K562 (cell line): Measurements from ENCODE around the gene CALU. TPM values are rescaled to one million over a fixed set of nuclear protein-coding genes. Genes with fewer than 3 reads are reported as not detected.

Source experiments
- CBFA2T3 ChIP-seq: fragments of 450-650 bp; IDR thresholded peaks from 2 replicates; pipeline ENCODE4 v1.6.1; 2017
- CCAR2 ChIP-seq: fragments of 200-400 bp; formaldehyde crosslinking; IDR thresholded peaks from 2 replicates; pipeline ENCODE4 v1.6.1; 2017; ENCODE audit warnings: mild to moderate bottlenecking, low read depth, low read length
- CHD4 ChIP-seq: fragments of 200-600 bp; sonication (generic); IDR thresholded peaks from 3 replicates; pipeline ENCODE4 v1.6.1; 2012; ENCODE audit warnings: low read depth, mild to moderate bottlenecking, mixed read lengths, low read length, inconsistent platforms; ENCODE audit not compliant: insufficient read depth, insufficient replicate concordance, poor library complexity, severe bottlenecking
- DPF2 ChIP-seq: fragments of 450-650 bp; IDR thresholded peaks from 2 replicates; pipeline ENCODE4 v1.6.1; 2016
- ESRRB ChIP-seq: fragments of 250-450 bp; sonication (Bioruptor Pico); IDR thresholded peaks from 2 replicates; pipeline ENCODE4 v1.5.0; 2020; ENCODE audit warnings: mild to moderate bottlenecking, moderate library complexity, borderline replicate concordance
- FOXA1 ChIP-seq: fragments of 450-650 bp; IDR thresholded peaks from 2 replicates; pipeline ENCODE4 v1.6.1; 2016; ENCODE audit warnings: mild to moderate bottlenecking, borderline replicate concordance
- GABPB2 ChIP-seq: fragments of 250-450 bp; sonication (Bioruptor Pico); conservative IDR thresholded peaks from 2 replicates; pipeline ENCODE4 v1.5.1; 2021; ENCODE audit warnings: mild to moderate bottlenecking
- HSF4 ChIP-seq: fragments of 250-450 bp; sonication (Bioruptor Pico); IDR thresholded peaks from 2 replicates; pipeline ENCODE4 v2.1.2; 2022; ENCODE audit warnings: mild to moderate bottlenecking, moderate library complexity, borderline replicate concordance
- NFATC3 ChIP-seq: fragments of 450-650 bp; IDR thresholded peaks from 2 replicates; pipeline ENCODE4 v1.6.1; 2017; ENCODE audit warnings: mild to moderate bottlenecking
- RFX1 ChIP-seq: fragments of 450-650 bp; IDR thresholded peaks from 2 replicates; pipeline ENCODE4 v1.6.1; 2016; ENCODE audit warnings: mild to moderate bottlenecking, moderate library complexity
- TARDBP ChIP-seq: fragments of 450-650 bp; IDR thresholded peaks from 2 replicates; pipeline ENCODE4 v1.6.1; 2016
- ZFX ChIP-seq: sonication (generic); formaldehyde crosslinking; IDR thresholded peaks from 2 replicates; pipeline ENCODE4 v1.8.0; 2022; ENCODE audit warnings: mild to moderate bottlenecking, missing genetic modification reagents, moderate library complexity
- ZNF174 ChIP-seq: fragments of 250-450 bp; sonication (Bioruptor Pico); IDR thresholded peaks from 2 replicates; pipeline ENCODE4 v1.4.0; 2020; ENCODE audit warnings: mild to moderate bottlenecking
- ZNF507 ChIP-seq: conservative IDR thresholded peaks from 2 replicates; pipeline ENCODE4 v1.6.1; 2017; ENCODE audit warnings: missing genetic modification characterization, missing compliant biosample characterization
- ZNF695 ChIP-seq: fragments of 450-650 bp; formaldehyde crosslinking; IDR thresholded peaks from 2 replicates; pipeline ENCODE4 v1.4.0; 2020; ENCODE audit warnings: mild to moderate bottlenecking, moderate library complexity
- ZNF75A ChIP-seq: fragments of 450-650 bp; formaldehyde crosslinking; IDR thresholded peaks from 2 replicates; pipeline ENCODE4 v1.4.0; 2020; ENCODE audit warnings: mild to moderate bottlenecking
- ZNF76 ChIP-seq: fragments of 250-450 bp; sonication (Bioruptor Pico); IDR thresholded peaks from 2 replicates; pipeline ENCODE4 v1.4.0; 2020; ENCODE audit warnings: mild to moderate bottlenecking, moderate library complexity, borderline replicate concordance
- polyA plus RNA-seq, 8 experiments: library from polyadenylated mRNA; depleted of rRNA in 4 of 8; stranded (reverse) in 5 of 8; unstranded in 3 of 8; fragments of >200 nt; fragmentation: Nextera tagmentation in 2 of 8; fragmentation: Illumina TruSeq in 1 of 8; extraction: Ambion mirVana in 2 of 8; extraction: Trizol in 1 of 8; gene quantifications; 2 replicates each; pipeline versions ENCODE4 v1.2.1 to v1.2.3, GENCODE V29; 2011 to 2014; ENCODE audit warnings: inconsistent platforms in 1 of 8, missing spikeins in 1 of 8
- total RNA-seq, 7 experiments: library from RNA; depleted of rRNA in 6 of 7; stranded (reverse); fragments of >200 nt in 6 of 7; fragmentation: Illumina TruSeq in 2 of 7; extraction: Trizol in 2 of 7; gene quantifications; 2 replicates each; pipeline versions ENCODE4 v1.2.1 to v1.2.3, GENCODE V29; 2011 to 2021; ENCODE audit warnings: low replicate concordance in 1 of 7
- TF ChIP-seq, protein P1 (sequence below): fragments of 250-450 bp; sonication (Bioruptor Pico); IDR thresholded peaks from 2 replicates; pipeline ENCODE4 v1.4.0; 2020; ENCODE audit warnings: borderline replicate concordance
- TF ChIP-seq, protein P2 (sequence below): fragments of 250-450 bp; sonication (Bioruptor Pico); IDR thresholded peaks from 2 replicates; pipeline ENCODE4 v1.4.0; 2020; ENCODE audit warnings: mild to moderate bottlenecking, moderate library complexity
- TF ChIP-seq, protein P3 (sequence below): IDR thresholded peaks from 3 replicates; pipeline ENCODE4 v1.6.1; 2011; ENCODE audit warnings: borderline replicate concordance, mild to moderate bottlenecking; ENCODE audit not compliant: insufficient read length, insufficient read depth
- TF ChIP-seq, protein P4 (sequence below): fragments of 200-800 bp; sonication (Bioruptor generic); IDR thresholded peaks from 2 replicates; pipeline ENCODE4 v1.6.1; 2017; ENCODE audit warnings: missing genetic modification characterization, missing compliant biosample characterization

CALU gene
- total and polyA plus RNA-seq, 9 of the 15 experiments (the other 6 are each of a cell fraction or from before 2014, with no cell fraction given) = 166 to 286 (median 215) TPM

DNA sequence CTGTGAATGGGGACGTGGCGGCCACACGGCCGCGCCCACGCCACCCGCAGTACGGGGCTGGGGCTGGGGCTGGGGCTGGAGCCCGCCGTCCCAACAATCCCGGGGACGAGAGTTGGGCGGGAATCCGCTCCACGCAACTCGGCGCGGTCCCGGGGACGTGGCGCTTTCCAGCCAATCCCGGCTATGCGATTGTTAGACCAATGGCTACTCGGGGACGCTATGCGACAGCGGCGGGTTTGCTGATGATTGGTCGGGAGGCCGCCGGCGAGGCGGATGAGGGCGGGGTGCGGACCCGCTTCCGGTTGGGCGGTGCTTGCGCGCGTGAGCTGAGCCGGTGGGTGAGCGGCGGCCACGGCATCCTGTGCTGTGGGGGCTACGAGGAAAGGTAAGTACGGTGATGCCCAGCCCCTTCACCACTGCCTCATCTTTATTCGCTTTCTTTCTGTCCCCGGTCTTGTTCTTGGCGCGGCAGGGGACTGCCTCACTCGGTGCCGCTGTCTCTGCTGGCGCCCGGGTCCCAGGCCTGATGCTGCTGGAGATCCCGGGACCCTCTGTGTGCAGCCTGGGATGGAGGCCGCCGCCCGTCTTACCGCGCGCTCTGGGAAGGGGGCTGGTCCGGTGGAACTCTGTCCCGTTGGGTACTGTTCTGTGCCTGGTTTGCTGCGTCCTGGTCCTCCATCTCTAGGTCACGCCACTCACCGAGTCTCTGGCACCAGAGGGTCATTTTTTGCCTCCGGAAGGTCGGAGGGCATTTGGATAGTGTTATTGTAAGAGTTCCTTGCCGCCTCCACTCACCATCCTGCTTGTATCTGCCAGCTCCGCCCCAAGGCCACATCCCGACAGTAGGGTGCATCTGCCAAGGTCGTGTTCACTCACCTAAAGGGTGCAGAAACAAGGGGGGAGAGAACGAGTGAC, at the start of gene CALU (continued):
- TF ChIP-seq, protein P1, sequence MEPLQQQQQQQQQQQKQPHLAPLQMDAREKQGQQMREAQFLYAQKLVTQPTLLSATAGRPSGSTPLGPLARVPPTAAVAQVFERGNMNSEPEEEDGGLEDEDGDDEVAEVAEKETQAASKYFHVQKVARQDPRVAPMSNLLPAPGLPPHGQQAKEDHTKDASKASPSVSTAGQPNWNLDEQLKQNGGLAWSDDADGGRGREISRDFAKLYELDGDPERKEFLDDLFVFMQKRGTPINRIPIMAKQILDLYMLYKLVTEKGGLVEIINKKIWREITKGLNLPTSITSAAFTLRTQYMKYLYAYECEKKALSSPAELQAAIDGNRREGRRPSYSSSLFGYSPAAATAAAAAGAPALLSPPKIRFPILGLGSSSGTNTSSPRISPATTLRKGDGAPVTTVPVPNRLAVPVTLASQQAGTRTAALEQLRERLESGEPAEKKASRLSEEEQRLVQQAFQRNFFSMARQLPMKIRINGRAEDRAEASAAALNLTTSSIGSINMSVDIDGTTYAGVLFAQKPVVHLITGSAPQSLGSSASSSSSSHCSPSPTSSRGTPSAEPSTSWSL = no peak
- TF ChIP-seq DPF2 = peak; percentile 68
- TF ChIP-seq, protein P2, sequence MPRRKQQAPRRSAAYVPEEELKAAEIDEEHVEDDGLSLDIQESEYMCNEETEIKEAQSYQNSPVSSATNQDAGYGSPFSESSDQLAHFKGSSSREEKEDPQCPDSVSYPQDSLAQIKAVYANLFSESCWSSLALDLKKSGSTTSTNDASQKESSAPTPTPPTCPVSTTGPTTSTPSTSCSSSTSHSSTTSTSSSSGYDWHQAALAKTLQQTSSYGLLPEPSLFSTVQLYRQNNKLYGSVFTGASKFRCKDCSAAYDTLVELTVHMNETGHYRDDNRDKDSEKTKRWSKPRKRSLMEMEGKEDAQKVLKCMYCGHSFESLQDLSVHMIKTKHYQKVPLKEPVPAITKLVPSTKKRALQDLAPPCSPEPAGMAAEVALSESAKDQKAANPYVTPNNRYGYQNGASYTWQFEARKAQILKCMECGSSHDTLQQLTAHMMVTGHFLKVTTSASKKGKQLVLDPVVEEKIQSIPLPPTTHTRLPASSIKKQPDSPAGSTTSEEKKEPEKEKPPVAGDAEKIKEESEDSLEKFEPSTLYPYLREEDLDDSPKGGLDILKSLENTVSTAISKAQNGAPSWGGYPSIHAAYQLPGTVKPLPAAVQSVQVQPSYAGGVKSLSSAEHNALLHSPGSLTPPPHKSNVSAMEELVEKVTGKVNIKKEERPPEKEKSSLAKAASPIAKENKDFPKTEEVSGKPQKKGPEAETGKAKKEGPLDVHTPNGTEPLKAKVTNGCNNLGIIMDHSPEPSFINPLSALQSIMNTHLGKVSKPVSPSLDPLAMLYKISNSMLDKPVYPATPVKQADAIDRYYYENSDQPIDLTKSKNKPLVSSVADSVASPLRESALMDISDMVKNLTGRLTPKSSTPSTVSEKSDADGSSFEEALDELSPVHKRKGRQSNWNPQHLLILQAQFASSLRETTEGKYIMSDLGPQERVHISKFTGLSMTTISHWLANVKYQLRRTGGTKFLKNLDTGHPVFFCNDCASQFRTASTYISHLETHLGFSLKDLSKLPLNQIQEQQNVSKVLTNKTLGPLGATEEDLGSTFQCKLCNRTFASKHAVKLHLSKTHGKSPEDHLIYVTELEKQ (CRISPR knock-in tag) = no peak
- TF ChIP-seq FOXA1 = no peak
- TF ChIP-seq CBFA2T3 = no peak
- TF ChIP-seq ZNF75A (CRISPR knock-in tag) = no peak
- 0 out of 2 replicates have a peak, but pooled peaks have one; percentile 42 for TF ChIP-seq GABPB2
- no peak for TF ChIP-seq HSF4 (CRISPR knock-in tag)
- TF ChIP-seq, protein P3, sequence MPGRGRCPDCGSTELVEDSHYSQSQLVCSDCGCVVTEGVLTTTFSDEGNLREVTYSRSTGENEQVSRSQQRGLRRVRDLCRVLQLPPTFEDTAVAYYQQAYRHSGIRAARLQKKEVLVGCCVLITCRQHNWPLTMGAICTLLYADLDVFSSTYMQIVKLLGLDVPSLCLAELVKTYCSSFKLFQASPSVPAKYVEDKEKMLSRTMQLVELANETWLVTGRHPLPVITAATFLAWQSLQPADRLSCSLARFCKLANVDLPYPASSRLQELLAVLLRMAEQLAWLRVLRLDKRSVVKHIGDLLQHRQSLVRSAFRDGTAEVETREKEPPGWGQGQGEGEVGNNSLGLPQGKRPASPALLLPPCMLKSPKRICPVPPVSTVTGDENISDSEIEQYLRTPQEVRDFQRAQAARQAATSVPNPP = no peak
- peak; percentile 91; the same call in 1 of the 2 replicates for TF ChIP-seq TARDBP
- peak; percentile 85 for TF ChIP-seq ZNF76 (CRISPR knock-in tag)
- no peak for TF ChIP-seq CCAR2
- TF ChIP-seq, protein P4, sequence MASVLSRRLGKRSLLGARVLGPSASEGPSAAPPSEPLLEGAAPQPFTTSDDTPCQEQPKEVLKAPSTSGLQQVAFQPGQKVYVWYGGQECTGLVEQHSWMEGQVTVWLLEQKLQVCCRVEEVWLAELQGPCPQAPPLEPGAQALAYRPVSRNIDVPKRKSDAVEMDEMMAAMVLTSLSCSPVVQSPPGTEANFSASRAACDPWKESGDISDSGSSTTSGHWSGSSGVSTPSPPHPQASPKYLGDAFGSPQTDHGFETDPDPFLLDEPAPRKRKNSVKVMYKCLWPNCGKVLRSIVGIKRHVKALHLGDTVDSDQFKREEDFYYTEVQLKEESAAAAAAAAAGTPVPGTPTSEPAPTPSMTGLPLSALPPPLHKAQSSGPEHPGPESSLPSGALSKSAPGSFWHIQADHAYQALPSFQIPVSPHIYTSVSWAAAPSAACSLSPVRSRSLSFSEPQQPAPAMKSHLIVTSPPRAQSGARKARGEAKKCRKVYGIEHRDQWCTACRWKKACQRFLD = peak; percentile 73; the same call in 1 of the 2 replicates
- TF ChIP-seq ESRRB = no peak
- TF ChIP-seq ZNF507 (tag) = no peak
- TF ChIP-seq ZFX = peak; percentile 92
- TF ChIP-seq CHD4 = no peak
- no peak for TF ChIP-seq NFATC3
- no peak for TF ChIP-seq RFX1
- TF ChIP-seq ZNF695 (CRISPR knock-in tag) = no peak
- TF ChIP-seq ZNF174 (CRISPR knock-in tag) = no peak
